IMR-90 (cell line): Measurements from ENCODE around the gene IL20. TPM values are rescaled to one million over a fixed set of nuclear protein-coding genes. Genes with fewer than 3 reads are reported as not detected.

Experiments used
- ATAC-seq: fragments of 200-7000 bp; cut with Tn5 transposase; 2 replicates; pipeline ENCODE4 v1.9.1; 2020; ENCODE audit warnings: low read depth, mild to moderate bottlenecking, moderate library complexity
- BruUV-seq: library from RNA; stranded (reverse); fragments of 400-500 nt; replicated peaks from 2 replicates; lab custom pipeline; 2021; lab: Mats Ljungman, UMichigan
- CTCF ChIA-PET: fragments of 300-600 bp; formaldehyde crosslinking; extraction: SDS; loops from one replicate; lab custom pipeline; 2021; ENCODE audit warnings: antibody characterized with exemption; lab: Yijun Ruan, JAX
- POLR2A ChIA-PET: fragments of 300-600 bp; sonication (Branson Sonifier 250); formaldehyde crosslinking; loops from one replicate; lab custom pipeline; 2022; ENCODE audit warnings: antibody characterized with exemption; ENCODE audit not compliant: unreplicated experiment; lab: Charles Lee
- DNase-seq: peaks from one replicate; pipeline ENCODE4 v3.0.0; 2013
- H2AFZ ChIP-seq: replicated peaks from 2 replicates; pipeline ENCODE3; 2013; ENCODE audit warnings: low read length, mild to moderate bottlenecking; ENCODE audit not compliant: poor library complexity
- H2AK5ac ChIP-seq: 2 replicates; pipeline ENCODE4 v1.6.1; 2013; ENCODE audit warnings: low read depth, low read length, inconsistent platforms
- H2AK9ac ChIP-seq: replicated peaks from 2 replicates; pipeline ENCODE3; 2013; ENCODE audit warnings: mild to moderate bottlenecking, low read depth, low read length, moderate library complexity; ENCODE audit not compliant: poor library complexity
- H2BK120ac ChIP-seq: 2 replicates; pipeline ENCODE4 v1.6.1; 2013; ENCODE audit warnings: low read depth, low read length, inconsistent platforms
- H2BK15ac ChIP-seq: 3 replicates; pipeline ENCODE4 v1.6.1; 2013; ENCODE audit warnings: low read depth, low read length, inconsistent platforms
- H2BK20ac ChIP-seq: 2 replicates; pipeline ENCODE4 v1.6.1; 2013; ENCODE audit warnings: low read depth, mild to moderate bottlenecking, inconsistent platforms, low read length, moderate library complexity
- H2BK5ac ChIP-seq: 2 replicates; pipeline ENCODE4 v1.6.1; 2013; ENCODE audit warnings: mild to moderate bottlenecking, low read depth, low read length, inconsistent platforms; ENCODE audit not compliant: poor library complexity, severe bottlenecking
- H3K14ac ChIP-seq: replicated peaks from 2 replicates; pipeline ENCODE4 v1.6.1; 2013; ENCODE audit warnings: low read depth, low read length, inconsistent platforms
- H3K18ac ChIP-seq: 2 replicates; pipeline ENCODE4 v1.6.1; 2013; ENCODE audit warnings: low read depth, low read length, control low read depth
- H3K23ac ChIP-seq: 2 replicates; pipeline ENCODE4 v1.6.1; 2013; ENCODE audit warnings: low read depth, low read length, inconsistent platforms
- H3K27ac ChIP-seq: 2 replicates; pipeline ENCODE4 v1.5.1; 2013; ENCODE audit warnings: mild to moderate bottlenecking, control low read depth, low read length; ENCODE audit not compliant: insufficient read depth
- H3K27me3 ChIP-seq: 2 replicates; pipeline ENCODE4 v1.6.1; 2013; ENCODE audit warnings: low read length; ENCODE audit not compliant: control insufficient read depth, insufficient read depth
- H3K36me3 ChIP-seq: 2 replicates; pipeline ENCODE4 v1.6.1; 2013; ENCODE audit warnings: low read length, mixed read lengths; ENCODE audit not compliant: control insufficient read depth, insufficient read depth
- H3K4ac ChIP-seq: 2 replicates; pipeline ENCODE4 v1.6.1; 2013; ENCODE audit warnings: low read depth, low read length, inconsistent platforms
- H3K4me1 ChIP-seq: 2 replicates; pipeline ENCODE4 v1.6.1; 2013; ENCODE audit warnings: low read length, mixed read lengths; ENCODE audit not compliant: control insufficient read depth, insufficient read depth
- H3K4me2 ChIP-seq: 2 replicates; pipeline ENCODE4 v1.6.1; 2013; ENCODE audit warnings: low read depth, mild to moderate bottlenecking, control low read depth, low read length, moderate library complexity
- H3K4me3 ChIP-seq: 2 replicates; pipeline ENCODE4 v1.5.1; 2013; ENCODE audit warnings: low read depth, mild to moderate bottlenecking, control low read depth, low read length, moderate library complexity; ENCODE audit not compliant: insufficient read depth
- H3K56ac ChIP-seq: 2 replicates; pipeline ENCODE4 v1.6.1; 2013; ENCODE audit warnings: low read length, inconsistent platforms; ENCODE audit not compliant: insufficient read depth; ENCODE audit errors: extremely low read depth
- H3K79me1 ChIP-seq, 2 experiments: 2 replicates each; pipeline ENCODE4 v1.6.1; 2013; ENCODE audit warnings: low read length in 2 of 2, inconsistent platforms in 1 of 2, low read depth in 1 of 2
- H3K9ac ChIP-seq: 2 replicates; pipeline ENCODE4 v1.6.1; 2013; ENCODE audit warnings: low read depth, low read length, control low read depth
- H3K9me1 ChIP-seq: 2 replicates; pipeline ENCODE4 v1.6.1; 2013; ENCODE audit warnings: low read length, inconsistent platforms; ENCODE audit not compliant: insufficient read depth
- H3K9me3 ChIP-seq: 2 replicates; pipeline ENCODE4 v1.6.1; 2013; ENCODE audit warnings: low read length; ENCODE audit not compliant: control insufficient read depth, insufficient read depth
- H4K20me1 ChIP-seq: 2 replicates; pipeline ENCODE4 v1.6.1; 2013; ENCODE audit warnings: low read length, inconsistent platforms; ENCODE audit not compliant: insufficient read depth
- H4K5ac ChIP-seq: 2 replicates; pipeline ENCODE4 v1.6.1; 2013; ENCODE audit warnings: mild to moderate bottlenecking, low read depth, low read length, control low read depth
- H4K8ac ChIP-seq, 2 experiments: 2 replicates each; pipeline ENCODE4 v1.6.1; 2013; ENCODE audit warnings: low read depth in 2 of 2, low read length in 2 of 2, control low read depth in 1 of 2, inconsistent platforms in 1 of 2
- H4K91ac ChIP-seq: 2 replicates; pipeline ENCODE4 v1.6.1; 2013; ENCODE audit warnings: low read depth, low read length, inconsistent platforms; ENCODE audit not compliant: insufficient read depth
- BHLHE40 ChIP-seq: fragments of 150-350 bp; IDR thresholded peaks from 2 replicates; pipeline ENCODE4 v1.6.1; 2016; ENCODE audit warnings: mild to moderate bottlenecking, low read depth, low read length
- CEBPB ChIP-seq: IDR thresholded peaks from 2 replicates; pipeline ENCODE4 v1.6.1; 2012; ENCODE audit warnings: low read depth, low read length, improper control_type of control experiment
- CHD1 ChIP-seq: IDR thresholded peaks from 2 replicates; pipeline ENCODE4 v1.6.1; 2012; ENCODE audit warnings: low read depth, low read length, improper control_type of control experiment
- CTCF ChIP-seq: conservative IDR thresholded peaks from 2 replicates; pipeline ENCODE4 v1.5.1; 2012; ENCODE audit warnings: mild to moderate bottlenecking, low read depth, low read length, improper control_type of control experiment
- MAFK ChIP-seq: IDR thresholded peaks from 2 replicates; pipeline ENCODE4 v1.6.1; 2012; ENCODE audit warnings: low read depth, low read length, improper control_type of control experiment
- MAZ ChIP-seq: IDR thresholded peaks from 2 replicates; pipeline ENCODE4 v1.6.1; 2012; ENCODE audit warnings: low read depth, mild to moderate bottlenecking, low read length, improper control_type of control experiment, moderate library complexity, borderline replicate concordance
- MXI1 ChIP-seq: IDR thresholded peaks from 2 replicates; pipeline ENCODE4 v1.6.1; 2012; ENCODE audit warnings: low read depth, mild to moderate bottlenecking, low read length, moderate library complexity, borderline replicate concordance
- NFE2L2 ChIP-seq: fragments of 150-350 bp; IDR thresholded peaks from 2 replicates; pipeline ENCODE4 v1.6.1; 2016; ENCODE audit warnings: low read depth, mild to moderate bottlenecking, low read length
- RAD21 ChIP-seq: IDR thresholded peaks from 2 replicates; pipeline ENCODE4 v1.6.1; 2012; ENCODE audit warnings: low read length, improper control_type of control experiment
- RCOR1 ChIP-seq: IDR thresholded peaks from 2 replicates; pipeline ENCODE4 v1.6.1; 2012; ENCODE audit warnings: mild to moderate bottlenecking, low read length, improper control_type of control experiment; ENCODE audit not compliant: insufficient replicate concordance
- RFX5 ChIP-seq: IDR thresholded peaks from 2 replicates; pipeline ENCODE4 v1.8.0; 2012; ENCODE audit warnings: low read depth, mild to moderate bottlenecking, low read length, moderate library complexity
- SMC3 ChIP-seq: fragments of 150-350 bp; IDR thresholded peaks from 2 replicates; pipeline ENCODE4 v1.6.1; 2016; ENCODE audit warnings: low read depth, mild to moderate bottlenecking, antibody characterized with exemption, low read length, moderate library complexity
- USF2 ChIP-seq: fragments of 150-350 bp; IDR thresholded peaks from 2 replicates; pipeline ENCODE4 v1.6.1; 2017; ENCODE audit warnings: mild to moderate bottlenecking, antibody characterized with exemption, low read length, low read depth
- WGBS, 2 experiments: methylation state at CpG; one replicate each; pipeline versions ENCODE4 v1.1.5 to v1.1.7; 2013; ENCODE audit warnings: missing lambda C conversion rate in 2 of 2; ENCODE audit not compliant: insufficient read length in 1 of 2; ENCODE audit errors: extremely low coverage in 2 of 2; 5-methylcytosine and 5-hydroxymethylcytosine counted together
- dilution Hi-C: fragments of 300-500 bp; cut with HindIII; formaldehyde crosslinking; loops from one replicate; pipeline ENCODE4 v1.14.3; 2018; ENCODE audit warnings: low sequenced_read_pairs; ENCODE audit not compliant: unreplicated experiment
- in situ Hi-C: fragments of 300-500 bp; cut with MboI; formaldehyde crosslinking; loops from 3 replicates; pipeline ENCODE4 v1.14.3; 2019; ENCODE audit warnings: low sequenced_read_pairs, inconsistent platforms, mixed read lengths
- intact Hi-C: fragments of 100-400 bp; cut with micrococcal nuclease; formaldehyde crosslinking; loops from 2 replicates; pipeline ENCODE4 v1.10.0; 2022
- polyA plus RNA-seq, 3 experiments: library from polyadenylated mRNA; depleted of rRNA; stranded (reverse); fragments of >200 nt; gene quantifications; 2 replicates each; pipeline ENCODE4 v1.2.3, GENCODE V29; 2012; ENCODE audit warnings: low replicate concordance in 1 of 3
- total RNA-seq: library from RNA; depleted of rRNA; stranded (reverse); fragments of >200 nt; gene quantifications from 2 replicates; pipeline ENCODE4 v1.2.3, GENCODE V29; 2012
- TF ChIP-seq, protein P1 (sequence below): fragments of 150-350 bp; IDR thresholded peaks from 2 replicates; pipeline ENCODE4 v1.6.1; 2016; ENCODE audit warnings: low read depth, mild to moderate bottlenecking, low read length, moderate library complexity, borderline replicate concordance

IL20 gene
- total and polyA plus RNA-seq, 2 of the 4 experiments (the other 2 are of a cell fraction): not detected

DNA sequence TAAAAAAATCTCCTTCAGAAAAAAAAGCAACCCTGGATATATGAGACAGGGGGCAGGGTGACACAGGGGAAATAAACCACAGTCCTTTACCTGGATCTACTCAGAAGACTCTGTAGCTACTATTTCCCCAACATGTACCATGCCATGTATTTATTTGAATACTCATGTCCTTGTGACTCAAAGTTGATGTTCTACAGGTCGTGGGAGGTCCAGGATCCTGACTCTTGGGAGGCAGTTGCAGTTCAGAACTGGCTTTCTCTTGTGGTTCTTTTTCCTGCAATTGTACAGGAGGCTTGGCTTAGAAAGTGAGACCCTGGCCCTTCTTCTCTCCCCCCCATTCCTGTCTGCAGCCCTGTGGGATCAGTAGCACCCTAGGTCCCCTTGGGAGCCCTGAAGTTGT lies 26.0 kb downstream of the IL20 start:
- Histone ChIP-seq H3K9me3 (no peaks in the 10 kb centered on the region), H3K18ac (peak overlapping the region; percentile 22), H2BK20ac (peak overlapping the region; percentile 91), H2AK5ac (peak overlapping the region; percentile 92), H2AK9ac (no peak overlapping the region), H3K79me1 (peaks cover 0 to 4% of the 10 kb centered on the region in 2 experiments; a peak in 1 of 4 replicates), H4K8ac (peak overlapping the region; percentile 38 to 49; a peak in 2 of 4 replicates), H3K56ac (0 out of 2 replicates have a peak overlapping the region, but pooled peaks have one; percentile 13), H3K4me1 (peaks cover 36% of the 10 kb centered on the region), H3K36me3 (no peaks in the 10 kb centered on the region), H2BK120ac (peak overlapping the region; percentile 54), H3K4me3 (no peak overlapping the region), H3K27ac (peak overlapping the region; percentile 15; the same call in 1 of the 2 replicates), H3K4ac (peak overlapping the region; percentile 85), H3K4me2 (no peak overlapping the region), H2AFZ (no peak overlapping the region), H3K23ac (peak overlapping the region; percentile 22; the same call in 1 of the 2 replicates), H4K20me1 (no peaks in the 10 kb centered on the region), H3K27me3 (no peaks in the 10 kb centered on the region), H2BK15ac (peak overlapping the region; percentile 69; the same call in 1 of the 3 replicates), H3K14ac (peak overlapping the region; percentile 86), H4K5ac (peak overlapping the region; percentile 70), H3K9me1 (peaks cover 38% of the 10 kb centered on the region), H2BK5ac (peak overlapping the region; percentile 46), H4K91ac (peak overlapping the region; percentile 53), H3K9ac (no peak overlapping the region)
- WGBS, 2 experiments: 100% methylated on average over 1 of the region's 1 CpG; no CpG with 5 or more reads in 1 of the 2 experiments
- CTCF ChIA-PET: no interaction called here
- ATAC-seq (no peak), DNase-seq (no peak)
- dilution Hi-C loops (no loop called here), in situ Hi-C loops (no loop called here), intact Hi-C loops (no loop called here)
- POLR2A ChIA-PET: no interaction called here
- TF ChIP-seq CTCF: no peak
- TF ChIP-seq USF2: no peak
- no peak for TF ChIP-seq CHD1
- TF ChIP-seq, protein P1, sequence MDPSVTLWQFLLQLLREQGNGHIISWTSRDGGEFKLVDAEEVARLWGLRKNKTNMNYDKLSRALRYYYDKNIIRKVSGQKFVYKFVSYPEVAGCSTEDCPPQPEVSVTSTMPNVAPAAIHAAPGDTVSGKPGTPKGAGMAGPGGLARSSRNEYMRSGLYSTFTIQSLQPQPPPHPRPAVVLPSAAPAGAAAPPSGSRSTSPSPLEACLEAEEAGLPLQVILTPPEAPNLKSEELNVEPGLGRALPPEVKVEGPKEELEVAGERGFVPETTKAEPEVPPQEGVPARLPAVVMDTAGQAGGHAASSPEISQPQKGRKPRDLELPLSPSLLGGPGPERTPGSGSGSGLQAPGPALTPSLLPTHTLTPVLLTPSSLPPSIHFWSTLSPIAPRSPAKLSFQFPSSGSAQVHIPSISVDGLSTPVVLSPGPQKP: no peak
- TF ChIP-seq CEBPB: no peak
- no peak for TF ChIP-seq RAD21
- no peak for TF ChIP-seq MXI1
- TF ChIP-seq MAZ: no peak
- TF ChIP-seq BHLHE40: no peak
- no peak for TF ChIP-seq RCOR1
- TF ChIP-seq NFE2L2: no peak
- no peak for TF ChIP-seq MAFK
- no peak for TF ChIP-seq SMC3
- TF ChIP-seq RFX5: no peak
- no TSS peak for BruUV-seq
